IMR-90 (cell line): ENCODE data around the gene NOP16. TPM values are rescaled to one million over a fixed set of nuclear protein-coding genes. Genes with fewer than 3 reads are reported as not detected.
A peak's percentile ranks its signal among the peaks of the same experiment; 100 is the strongest.

Experiments used
- ATAC-seq: fragments of 200-7000 bp; cut with Tn5 transposase; 2 replicates; pipeline ENCODE4 v1.9.1; 2020; ENCODE audit warnings: low read depth, mild to moderate bottlenecking, moderate library complexity
- BruUV-seq: library from RNA; stranded (reverse); fragments of 400-500 nt; replicated peaks from 2 replicates; lab custom pipeline; 2021; lab: Mats Ljungman, UMichigan
- CTCF ChIA-PET: fragments of 300-600 bp; formaldehyde crosslinking; extraction: SDS; loops from one replicate; lab custom pipeline; 2021; ENCODE audit warnings: antibody characterized with exemption; lab: Yijun Ruan, JAX
- POLR2A ChIA-PET: fragments of 300-600 bp; sonication (Branson Sonifier 250); formaldehyde crosslinking; loops from one replicate; lab custom pipeline; 2022; ENCODE audit warnings: antibody characterized with exemption; ENCODE audit not compliant: unreplicated experiment; lab: Charles Lee
- DNase-seq: peaks from one replicate; pipeline ENCODE4 v3.0.0; 2013
- H2AFZ ChIP-seq: replicated peaks from 2 replicates; pipeline ENCODE3; 2013; ENCODE audit warnings: low read length, mild to moderate bottlenecking; ENCODE audit not compliant: poor library complexity
- H2AK5ac ChIP-seq: 2 replicates; pipeline ENCODE4 v1.6.1; 2013; ENCODE audit warnings: low read depth, low read length, inconsistent platforms
- H2AK9ac ChIP-seq: replicated peaks from 2 replicates; pipeline ENCODE3; 2013; ENCODE audit warnings: mild to moderate bottlenecking, low read depth, low read length, moderate library complexity; ENCODE audit not compliant: poor library complexity
- H2BK120ac ChIP-seq: 2 replicates; pipeline ENCODE4 v1.6.1; 2013; ENCODE audit warnings: low read depth, low read length, inconsistent platforms
- H2BK15ac ChIP-seq: 3 replicates; pipeline ENCODE4 v1.6.1; 2013; ENCODE audit warnings: low read depth, low read length, inconsistent platforms
- H2BK20ac ChIP-seq: 2 replicates; pipeline ENCODE4 v1.6.1; 2013; ENCODE audit warnings: low read depth, mild to moderate bottlenecking, inconsistent platforms, low read length, moderate library complexity
- H2BK5ac ChIP-seq: 2 replicates; pipeline ENCODE4 v1.6.1; 2013; ENCODE audit warnings: mild to moderate bottlenecking, low read depth, low read length, inconsistent platforms; ENCODE audit not compliant: poor library complexity, severe bottlenecking
- H3K14ac ChIP-seq: replicated peaks from 2 replicates; pipeline ENCODE4 v1.6.1; 2013; ENCODE audit warnings: low read depth, low read length, inconsistent platforms
- H3K18ac ChIP-seq: 2 replicates; pipeline ENCODE4 v1.6.1; 2013; ENCODE audit warnings: low read depth, low read length, control low read depth
- H3K23ac ChIP-seq: 2 replicates; pipeline ENCODE4 v1.6.1; 2013; ENCODE audit warnings: low read depth, low read length, inconsistent platforms
- H3K27ac ChIP-seq: 2 replicates; pipeline ENCODE4 v1.5.1; 2013; ENCODE audit warnings: mild to moderate bottlenecking, control low read depth, low read length; ENCODE audit not compliant: insufficient read depth
- H3K27me3 ChIP-seq: 2 replicates; pipeline ENCODE4 v1.6.1; 2013; ENCODE audit warnings: low read length; ENCODE audit not compliant: control insufficient read depth, insufficient read depth
- H3K36me3 ChIP-seq: 2 replicates; pipeline ENCODE4 v1.6.1; 2013; ENCODE audit warnings: low read length, mixed read lengths; ENCODE audit not compliant: control insufficient read depth, insufficient read depth
- H3K4ac ChIP-seq: 2 replicates; pipeline ENCODE4 v1.6.1; 2013; ENCODE audit warnings: low read depth, low read length, inconsistent platforms
- H3K4me1 ChIP-seq: 2 replicates; pipeline ENCODE4 v1.6.1; 2013; ENCODE audit warnings: low read length, mixed read lengths; ENCODE audit not compliant: control insufficient read depth, insufficient read depth
- H3K4me2 ChIP-seq: 2 replicates; pipeline ENCODE4 v1.6.1; 2013; ENCODE audit warnings: low read depth, mild to moderate bottlenecking, control low read depth, low read length, moderate library complexity
- H3K4me3 ChIP-seq: 2 replicates; pipeline ENCODE4 v1.5.1; 2013; ENCODE audit warnings: low read depth, mild to moderate bottlenecking, control low read depth, low read length, moderate library complexity; ENCODE audit not compliant: insufficient read depth
- H3K56ac ChIP-seq: 2 replicates; pipeline ENCODE4 v1.6.1; 2013; ENCODE audit warnings: low read length, inconsistent platforms; ENCODE audit not compliant: insufficient read depth; ENCODE audit errors: extremely low read depth
- H3K79me1 ChIP-seq, 2 experiments: 2 replicates each; pipeline ENCODE4 v1.6.1; 2013; ENCODE audit warnings: low read length in 2 of 2, inconsistent platforms in 1 of 2, low read depth in 1 of 2
- H3K9ac ChIP-seq: 2 replicates; pipeline ENCODE4 v1.6.1; 2013; ENCODE audit warnings: low read depth, low read length, control low read depth
- H3K9me1 ChIP-seq: 2 replicates; pipeline ENCODE4 v1.6.1; 2013; ENCODE audit warnings: low read length, inconsistent platforms; ENCODE audit not compliant: insufficient read depth
- H3K9me3 ChIP-seq: 2 replicates; pipeline ENCODE4 v1.6.1; 2013; ENCODE audit warnings: low read length; ENCODE audit not compliant: control insufficient read depth, insufficient read depth
- H4K20me1 ChIP-seq: 2 replicates; pipeline ENCODE4 v1.6.1; 2013; ENCODE audit warnings: low read length, inconsistent platforms; ENCODE audit not compliant: insufficient read depth
- H4K5ac ChIP-seq: 2 replicates; pipeline ENCODE4 v1.6.1; 2013; ENCODE audit warnings: mild to moderate bottlenecking, low read depth, low read length, control low read depth
- H4K8ac ChIP-seq, 2 experiments: 2 replicates each; pipeline ENCODE4 v1.6.1; 2013; ENCODE audit warnings: low read depth in 2 of 2, low read length in 2 of 2, control low read depth in 1 of 2, inconsistent platforms in 1 of 2
- H4K91ac ChIP-seq: 2 replicates; pipeline ENCODE4 v1.6.1; 2013; ENCODE audit warnings: low read depth, low read length, inconsistent platforms; ENCODE audit not compliant: insufficient read depth
- MAFK ChIP-seq: IDR thresholded peaks from 2 replicates; pipeline ENCODE4 v1.6.1; 2012; ENCODE audit warnings: low read depth, low read length, improper control_type of control experiment
- NFE2L2 ChIP-seq: fragments of 150-350 bp; IDR thresholded peaks from 2 replicates; pipeline ENCODE4 v1.6.1; 2016; ENCODE audit warnings: low read depth, mild to moderate bottlenecking, low read length
- POLR2A ChIP-seq: IDR thresholded peaks from 2 replicates; pipeline ENCODE4 v1.6.1; 2012; ENCODE audit warnings: mild to moderate bottlenecking, low read depth, low read length
- WGBS, 2 experiments: methylation state at CpG; one replicate each; pipeline versions ENCODE4 v1.1.5 to v1.1.7; 2013; ENCODE audit warnings: missing lambda C conversion rate in 2 of 2; ENCODE audit not compliant: insufficient read length in 1 of 2; ENCODE audit errors: extremely low coverage in 2 of 2; 5-methylcytosine and 5-hydroxymethylcytosine counted together
- dilution Hi-C: fragments of 300-500 bp; cut with HindIII; formaldehyde crosslinking; loops from one replicate; pipeline ENCODE4 v1.14.3; 2018; ENCODE audit warnings: low sequenced_read_pairs; ENCODE audit not compliant: unreplicated experiment
- in situ Hi-C: fragments of 300-500 bp; cut with MboI; formaldehyde crosslinking; loops from 3 replicates; pipeline ENCODE4 v1.14.3; 2019; ENCODE audit warnings: low sequenced_read_pairs, inconsistent platforms, mixed read lengths
- intact Hi-C: fragments of 100-400 bp; cut with micrococcal nuclease; formaldehyde crosslinking; loops from 2 replicates; pipeline ENCODE4 v1.10.0; 2022
- polyA plus RNA-seq, 3 experiments: library from polyadenylated mRNA; depleted of rRNA; stranded (reverse); fragments of >200 nt; gene quantifications; 2 replicates each; pipeline ENCODE4 v1.2.3, GENCODE V29; 2012; ENCODE audit warnings: low replicate concordance in 1 of 3
- total RNA-seq: library from RNA; depleted of rRNA; stranded (reverse); fragments of >200 nt; gene quantifications from 2 replicates; pipeline ENCODE4 v1.2.3, GENCODE V29; 2012
- TF ChIP-seq, protein P1 (sequence below): conservative IDR thresholded peaks from 2 replicates; pipeline ENCODE4 v1.5.1; 2012; ENCODE audit warnings: mild to moderate bottlenecking, low read depth, low read length, improper control_type of control experiment

The NOP16 gene
- total and polyA plus RNA-seq, 2 of the 4 experiments (the other 2 are of a cell fraction) = 28.0 to 60.4 TPM

DNA sequence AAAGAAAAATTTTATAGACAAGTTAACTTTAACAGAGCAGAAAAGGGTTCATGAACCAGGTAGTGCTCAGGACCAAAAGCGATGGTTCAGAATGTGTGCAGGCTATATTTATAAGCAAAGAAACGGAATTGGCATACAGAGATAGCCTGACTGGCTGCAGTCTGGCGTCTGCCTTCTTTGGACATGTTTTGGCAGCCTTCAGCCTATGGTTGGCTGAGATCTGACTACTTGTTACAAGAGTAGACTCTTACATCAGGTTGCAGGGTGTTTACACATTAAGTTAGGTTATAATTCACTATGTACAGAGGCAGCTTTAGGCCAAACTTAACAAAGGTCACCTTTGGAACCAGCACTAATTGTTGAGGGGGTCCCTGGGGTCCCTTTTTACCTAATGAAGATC lies 7.0 kb downstream of the NOP16 start:
- H2AK9ac ChIP-seq = no peak overlapping the region
- peaks cover 5 to 13% of the 10 kb centered on the region in 2 experiments; a peak in 3 of 4 replicates for H3K79me1 ChIP-seq
- H3K36me3 ChIP-seq = peaks cover 35% of the 10 kb centered on the region
- no peak overlapping the region for H3K56ac ChIP-seq
- H2BK120ac ChIP-seq = no peak overlapping the region
- no peak overlapping the region for H2BK5ac ChIP-seq
- TF ChIP-seq NFE2L2 (no peak), MAFK (no peak), POLR2A (no peak)
- TF ChIP-seq, protein P1, sequence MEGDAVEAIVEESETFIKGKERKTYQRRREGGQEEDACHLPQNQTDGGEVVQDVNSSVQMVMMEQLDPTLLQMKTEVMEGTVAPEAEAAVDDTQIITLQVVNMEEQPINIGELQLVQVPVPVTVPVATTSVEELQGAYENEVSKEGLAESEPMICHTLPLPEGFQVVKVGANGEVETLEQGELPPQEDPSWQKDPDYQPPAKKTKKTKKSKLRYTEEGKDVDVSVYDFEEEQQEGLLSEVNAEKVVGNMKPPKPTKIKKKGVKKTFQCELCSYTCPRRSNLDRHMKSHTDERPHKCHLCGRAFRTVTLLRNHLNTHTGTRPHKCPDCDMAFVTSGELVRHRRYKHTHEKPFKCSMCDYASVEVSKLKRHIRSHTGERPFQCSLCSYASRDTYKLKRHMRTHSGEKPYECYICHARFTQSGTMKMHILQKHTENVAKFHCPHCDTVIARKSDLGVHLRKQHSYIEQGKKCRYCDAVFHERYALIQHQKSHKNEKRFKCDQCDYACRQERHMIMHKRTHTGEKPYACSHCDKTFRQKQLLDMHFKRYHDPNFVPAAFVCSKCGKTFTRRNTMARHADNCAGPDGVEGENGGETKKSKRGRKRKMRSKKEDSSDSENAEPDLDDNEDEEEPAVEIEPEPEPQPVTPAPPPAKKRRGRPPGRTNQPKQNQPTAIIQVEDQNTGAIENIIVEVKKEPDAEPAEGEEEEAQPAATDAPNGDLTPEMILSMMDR = no peak
- H3K4me3 ChIP-seq = no peak overlapping the region
- 76% methylated on average over 3 of the region's 3 CpGs; no CpG with 5 or more reads in 1 of the 2 experiments for WGBS, 2 experiments
- H3K9me3 ChIP-seq = no peaks in the 10 kb centered on the region
- ATAC-seq = peak; percentile 56
- intact Hi-C loops (no loop called here), in situ Hi-C loops (no loop called here), dilution Hi-C loops (no loop called here)
- H3K18ac ChIP-seq = no peak overlapping the region
- H3K9ac ChIP-seq = no peak overlapping the region
- no TSS peak for BruUV-seq
- ChIA-PET POLR2A (no interaction called here), CTCF (no interaction called here)
- H2AFZ ChIP-seq = no peak overlapping the region
- H4K8ac ChIP-seq = no peak overlapping the region
- H2BK20ac ChIP-seq = no peak overlapping the region
- no peak overlapping the region for H4K91ac ChIP-seq
- no peaks in the 10 kb centered on the region for H3K4me1 ChIP-seq
- H4K20me1 ChIP-seq = no peaks in the 10 kb centered on the region; the same call in 1 of the 2 replicates
- peak; percentile 15 for DNase-seq
- no peak overlapping the region for H2BK15ac ChIP-seq
- H3K4ac ChIP-seq = no peak overlapping the region
- no peak overlapping the region for H3K23ac ChIP-seq
- H4K5ac ChIP-seq = no peak overlapping the region
- no peak overlapping the region for H2AK5ac ChIP-seq
- no peak overlapping the region for H3K4me2 ChIP-seq
- no peaks in the 10 kb centered on the region; the same call in 1 of the 2 replicates for H3K9me1 ChIP-seq
- no peaks in the 10 kb centered on the region for H3K27me3 ChIP-seq
- H3K27ac ChIP-seq = no peak overlapping the region
- no peak overlapping the region for H3K14ac ChIP-seq
